Esophagus squamous epithelium (tissue), 5 donors: ENCODE data around the gene CCDC83. TPM values are rescaled to one million over a fixed set of nuclear protein-coding genes. Genes with fewer than 3 reads are reported as not detected.

Experiments
- DNase-seq: peaks from one replicate; lab custom pipeline; 2025; lab: John Stamatoyannopoulos, UW
- H3K27ac ChIP-seq, 4 donors: fragments of 200-600 bp; sonication (generic); one replicate each; pipeline ENCODE4 v1.5.1; 2016 to 2019; ENCODE audit warnings: mild to moderate bottlenecking in 1 of 4
- H3K27me3 ChIP-seq, 4 donors: fragments of 200-600 bp; sonication (generic); 1 replicate in 3 of 4; 2 replicates in 1 of 4; pipeline versions ENCODE4 v1.5.1 to v1.6.0; 2017 to 2021; ENCODE audit warnings: antibody characterized with exemption in 1 of 4
- H3K36me3 ChIP-seq, 3 donors: fragments of 200-600 bp; sonication (generic); one replicate each; pipeline ENCODE4 v1.5.1; 2016 to 2019
- H3K4me1 ChIP-seq, 3 donors: fragments of 200-600 bp; sonication (generic); one replicate each; pipeline ENCODE4 v1.5.1; 2017 to 2019
- H3K4me3 ChIP-seq, 4 donors: fragments of 200-600 bp; sonication (generic); 1 replicate in 3 of 4; 2 replicates in 1 of 4; pipeline ENCODE4 v1.5.1; 2016 to 2019; ENCODE audit warnings: mild to moderate bottlenecking in 2 of 4, moderate library complexity in 1 of 4
- H3K9me3 ChIP-seq, 3 donors: fragments of 200-600 bp; sonication (generic); one replicate each; pipeline ENCODE4 v1.5.1; 2016 to 2019
- POLR2A ChIP-seq, 4 donors: fragments of 450-650 bp; IDR thresholded peaks; one replicate each; pipeline ENCODE4 v1.6.1; 2017; ENCODE audit warnings: antibody characterized with exemption in 4 of 4, mild to moderate bottlenecking in 4 of 4, moderate library complexity in 3 of 4
- WGBS, 2 donors: methylation state at CpG; one replicate each; pipeline ENCODE4 v1.1.5; 2018; 5-methylcytosine and 5-hydroxymethylcytosine counted together
- intact Hi-C: fragments of 100-400 bp; cut with DNase I; formaldehyde crosslinking; loops from one replicate; pipeline ENCODE4 v1.15.0; 2022
- total RNA-seq, 4 donors: library from RNA; depleted of rRNA; stranded (reverse); fragments of >200 nt; gene quantifications; one replicate each; pipeline ENCODE4 v1.1.0, GENCODE V29; 2016
- TF ChIP-seq, protein P1 (sequence below), 6 experiments: fragments of 450-650 bp in 4 of 6; fragments of 200-600 bp in 2 of 6; sonication (generic) in 2 of 6; IDR thresholded peaks; one replicate each; pipeline ENCODE4 v1.5.1; 2016 to 2019; ENCODE audit warnings: antibody characterized with exemption in 6 of 6, mild to moderate bottlenecking in 4 of 6, moderate library complexity in 4 of 6
- donor health status: DM: yes; HTN: yes; CAD: no.

The CCDC83 gene
- total RNA-seq, 4 donors from 2014 or later, result not detected

DNA sequence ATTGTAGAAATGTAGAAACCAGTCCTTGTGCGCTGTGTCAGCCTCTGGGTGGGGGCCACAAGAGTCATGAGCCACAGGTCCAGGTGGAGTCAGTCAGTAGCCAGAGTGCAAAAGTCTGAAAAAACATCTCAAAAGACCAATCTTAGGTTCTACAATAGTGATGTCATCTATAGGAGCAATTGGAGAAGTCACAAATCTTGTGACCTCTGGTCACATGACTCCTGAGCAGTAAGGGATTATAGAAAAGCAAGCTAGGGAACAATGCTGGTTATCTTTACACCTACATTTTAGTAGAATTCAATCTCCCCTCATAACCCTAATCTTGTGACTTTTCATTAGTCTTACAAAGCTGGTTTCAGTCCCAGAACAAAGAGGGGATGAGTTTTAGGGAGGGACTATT is 82.7 kb downstream of the CCDC83 start:
- 89 to 100% methylated on average over 1 of the region's 1 CpG for WGBS, 2 donors
- H3K9me3 ChIP-seq, result no peaks in the 10 kb centered on the region
- H3K4me3 ChIP-seq, result no peak overlapping the region
- intact Hi-C loops, result no loop called here
- H3K36me3 ChIP-seq, result no peaks in the 10 kb centered on the region
- peaks cover 0 to 4% (median 3%) of the 10 kb centered on the region in 3 donors for H3K4me1 ChIP-seq
- H3K27me3 ChIP-seq, result peaks cover 0 to 4% (median 0%) of the 10 kb centered on the region in 4 donors
- no peak overlapping the region for H3K27ac ChIP-seq
- TF ChIP-seq, protein P1, sequence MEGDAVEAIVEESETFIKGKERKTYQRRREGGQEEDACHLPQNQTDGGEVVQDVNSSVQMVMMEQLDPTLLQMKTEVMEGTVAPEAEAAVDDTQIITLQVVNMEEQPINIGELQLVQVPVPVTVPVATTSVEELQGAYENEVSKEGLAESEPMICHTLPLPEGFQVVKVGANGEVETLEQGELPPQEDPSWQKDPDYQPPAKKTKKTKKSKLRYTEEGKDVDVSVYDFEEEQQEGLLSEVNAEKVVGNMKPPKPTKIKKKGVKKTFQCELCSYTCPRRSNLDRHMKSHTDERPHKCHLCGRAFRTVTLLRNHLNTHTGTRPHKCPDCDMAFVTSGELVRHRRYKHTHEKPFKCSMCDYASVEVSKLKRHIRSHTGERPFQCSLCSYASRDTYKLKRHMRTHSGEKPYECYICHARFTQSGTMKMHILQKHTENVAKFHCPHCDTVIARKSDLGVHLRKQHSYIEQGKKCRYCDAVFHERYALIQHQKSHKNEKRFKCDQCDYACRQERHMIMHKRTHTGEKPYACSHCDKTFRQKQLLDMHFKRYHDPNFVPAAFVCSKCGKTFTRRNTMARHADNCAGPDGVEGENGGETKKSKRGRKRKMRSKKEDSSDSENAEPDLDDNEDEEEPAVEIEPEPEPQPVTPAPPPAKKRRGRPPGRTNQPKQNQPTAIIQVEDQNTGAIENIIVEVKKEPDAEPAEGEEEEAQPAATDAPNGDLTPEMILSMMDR (IDR thresholded peaks at IDR 0.05), result no peak
- TF ChIP-seq POLR2A (IDR thresholded peaks at IDR 0.05), result no peak
- DNase-seq, result no peak

DNA sequence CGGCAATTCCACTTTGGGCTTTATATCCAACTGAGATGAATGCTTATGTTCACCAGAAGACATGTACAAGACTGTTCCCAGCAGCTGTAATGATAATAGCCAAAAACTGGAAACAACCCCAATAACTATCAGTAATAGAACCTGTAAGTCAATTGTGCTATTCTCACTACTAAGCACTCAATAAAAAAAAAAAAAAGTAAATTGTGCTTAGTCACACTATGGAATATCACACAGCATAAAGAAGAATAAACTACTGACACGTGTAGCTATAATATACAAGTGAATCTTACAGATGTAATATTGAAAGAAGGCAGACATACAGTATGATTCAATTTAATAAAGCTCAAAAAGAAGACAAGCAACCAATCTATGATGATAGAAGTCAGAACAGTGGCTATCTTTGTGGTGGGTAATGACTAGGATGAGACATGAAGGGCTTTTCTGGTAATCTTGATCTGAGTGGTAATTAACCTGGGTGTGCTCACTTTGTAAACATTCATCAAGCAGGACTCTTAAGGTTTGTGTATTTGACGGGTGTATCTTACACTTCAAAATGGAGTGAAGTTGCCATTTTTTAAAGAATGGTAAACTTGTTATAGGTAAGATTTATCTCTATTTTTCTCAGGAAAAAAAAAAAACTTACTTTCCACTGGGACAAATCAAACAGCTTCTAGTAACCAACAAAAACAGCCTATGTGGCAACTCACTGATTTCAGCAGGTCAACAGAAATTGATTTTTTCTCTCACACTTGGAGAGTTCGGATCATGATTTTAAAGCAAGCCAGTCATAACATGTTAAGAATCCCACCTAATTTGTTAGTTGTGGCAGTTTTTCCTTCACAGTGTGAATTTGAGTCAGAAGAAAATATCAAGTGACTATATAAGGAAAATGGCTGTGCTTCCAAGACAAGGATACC is 84.2 kb downstream of the CCDC83 start:
- Histone ChIP-seq H3K4me1 (peaks cover 0 to 4% (median 3%) of the 10 kb centered on the region in 3 donors), H3K27me3 (peaks cover 0 to 3% (median 0%) of the 10 kb centered on the region in 4 donors), H3K9me3 (no peaks in the 10 kb centered on the region), H3K4me3 (no peak overlapping the region), H3K36me3 (no peaks in the 10 kb centered on the region), H3K27ac (no peak overlapping the region)
- TF ChIP-seq, protein P1 (IDR thresholded peaks at IDR 0.05), result no peak
- TF ChIP-seq POLR2A (IDR thresholded peaks at IDR 0.05), result no peak
- intact Hi-C loops, result loop anchor here (10.0 kb wide), 1 partner anchor 275 kb away; no protein-coding TSS in a partner anchor
- WGBS, 2 donors, result 49 to 58% methylated on average over 4 of the region's 4 CpGs
- no peak for DNase-seq

DNA sequence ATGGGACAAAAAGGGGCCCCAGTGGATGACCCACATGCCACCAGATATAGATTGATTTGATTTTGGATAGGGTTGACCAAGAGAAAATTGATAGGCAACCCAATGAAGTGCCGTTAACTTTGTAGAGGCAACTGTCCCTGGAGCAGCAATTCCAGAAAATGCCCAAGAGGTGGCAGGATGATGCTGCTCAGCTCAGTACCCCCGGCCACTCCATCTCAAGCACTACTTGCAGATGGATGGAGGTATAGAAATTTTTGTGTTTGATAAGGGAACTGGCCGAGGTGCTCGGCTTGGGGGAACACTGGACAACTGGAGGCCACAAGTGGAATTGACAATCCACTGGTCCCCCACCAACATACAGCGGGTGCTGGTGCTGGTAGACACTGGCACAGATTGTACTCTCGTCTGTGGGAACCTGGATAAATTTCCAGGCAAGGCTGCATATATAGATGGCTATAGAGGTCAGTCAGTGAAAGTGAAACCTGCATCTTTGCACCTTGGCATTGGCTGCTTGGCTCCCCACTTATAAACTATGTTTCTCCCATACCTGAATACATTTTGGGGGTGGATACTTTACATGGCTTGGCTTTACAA is 86.3 kb downstream of the CCDC83 start:
- WGBS, 2 donors, result 33 to 51% methylated on average over 6 of the region's 6 CpGs
- Histone ChIP-seq H3K27ac (no peak overlapping the region), H3K4me1 (peaks cover 0 to 8% (median 0%) of the 10 kb centered on the region in 3 donors), H3K36me3 (no peaks in the 10 kb centered on the region), H3K9me3 (no peaks in the 10 kb centered on the region), H3K4me3 (no peak overlapping the region), H3K27me3 (no peaks in the 10 kb centered on the region)
- no peak for DNase-seq
- intact Hi-C loops, result loop anchor here (10.0 kb wide), 1 partner anchor 273 kb away; no protein-coding TSS in a partner anchor
- TF ChIP-seq POLR2A (IDR thresholded peaks at IDR 0.05), result no peak
- TF ChIP-seq, protein P1 (IDR thresholded peaks at IDR 0.05), result peak in 5 of 6 experiments; percentile 31 to 65 (median 63)

GRCh38 chr11:85945296-85945695 is 90.1 kb downstream of the CCDC83 start:
- Histone ChIP-seq H3K4me3 (no peak overlapping the region), H3K27me3 (no peaks in the 10 kb centered on the region), H3K36me3 (no peaks in the 10 kb centered on the region), H3K9me3 (no peaks in the 10 kb centered on the region), H3K4me1 (peaks cover 4 to 36% (median 8%) of the 10 kb centered on the region in 3 donors), H3K27ac (no peak overlapping the region)
- DNase-seq, result no peak
- no peak for TF ChIP-seq POLR2A (IDR thresholded peaks at IDR 0.05)
- TF ChIP-seq, protein P1 (IDR thresholded peaks at IDR 0.05), result no peak
- intact Hi-C loops, result loop anchor here (10.0 kb wide), 1 partner anchor 270 kb away; no protein-coding TSS in a partner anchor
- WGBS, 2 donors, result 100% methylated on average over 1 to 2 of the region's 2 CpGs

- no peak for DNase-seq
- no peaks in the 10 kb centered on the region for H3K27me3 ChIP-seq
- no peaks in the 10 kb centered on the region for H3K9me3 ChIP-seq
- H3K27ac ChIP-seq, result no peak overlapping the region
- peaks cover 4 to 36% (median 8%) of the 10 kb centered on the region in 3 donors for H3K4me1 ChIP-seq
- no peak for TF ChIP-seq POLR2A (IDR thresholded peaks at IDR 0.05)
- TF ChIP-seq, protein P1 (IDR thresholded peaks at IDR 0.05), result no peak
- intact Hi-C loops, result loop anchor here (10.0 kb wide), 1 partner anchor 269 kb away; no protein-coding TSS in a partner anchor
- H3K36me3 ChIP-seq, result no peaks in the 10 kb centered on the region
- H3K4me3 ChIP-seq, result no peak overlapping the region
These were observed 90.6 kb downstream of the CCDC83 start for GRCh38 chr11:85945788-85946187.
